ENCODE measurements around the gene GJB5. TPM values are rescaled to one million over a fixed set of nuclear protein-coding genes. Genes with fewer than 3 reads are reported as not detected.

The GJB5 gene
- total RNA-seq, result not detected in 2 replicates

GRCh38 chr1:34754964-34755637, at the start of gene GJB5:
GJB5 (plus strand) TSS chr1:34755047; CDS start chr1:34757331, 2,284 bp downstream.

GRCh38 chr1:34759503-34760357, 4.9 kb downstream of the GJB5 start, which contains the start of gene GJB4:
GJB4 (plus strand) TSS chr1:34759740; CDS start chr1:34761255, 1,515 bp downstream.

GRCh38 chr1:34781071-34781843, 26.4 kb downstream of the GJB5 start, which contains the start of gene GJB3:
GJB3 (plus strand) TSS chr1:34781214; CDS start chr1:34784763, 3,549 bp downstream.

GRCh38 chr1:34792868-34793727, 38.3 kb downstream of the GJB5 start, which contains the start of gene GJA4:
GJA4 (plus strand) TSS chr1:34792999; CDS start chr1:34794214, 1,215 bp downstream.

Other genes starting within 250 kb of the GJB5 start
- gene GJB4, start 4.7 kb downstream of the GJB5 start, total RNA-seq, result not detected in 2 replicates
- 0.14 TPM in 1 of 2 replicates, not detected in the other for gene GJB3, start 26.2 kb downstream of the GJB5 start, total RNA-seq
- gene GJA4, start 38.0 kb downstream of the GJB5 start, total RNA-seq, result not detected in 2 replicates
- gene SMIM12, start 104.7 kb downstream of the GJB5 start, total RNA-seq, result 23.6 and 25.8 TPM in 2 replicates
- gene DLGAP3, start 174.6 kb downstream of the GJB5 start, total RNA-seq, result not detected in 2 replicates
- gene TMEM35B, start 230.3 kb downstream of the GJB5 start, total RNA-seq, result 22.3 and 26.9 TPM in 2 replicates

Data from placental pericyte (primary cell).